OCI-LY3 (cell line): ENCODE data around the gene SAP130.

ENCODE experiments used
- CTCF ChIP-seq: fragments of 200-600, 300-600 bp; sonication (generic); IDR thresholded peaks from 2 replicates; pipeline ENCODE4 v1.5.1; 2014; ENCODE audit warnings: antibody characterized with exemption, low read length, low read depth
- EZH2phosphoT487 ChIP-seq: fragments of 200-600 bp; shearing (Covaris generic); IDR thresholded peaks from 2 replicates; pipeline ENCODE4 v1.6.1; 2018; ENCODE audit warnings: antibody characterized with exemption, mixed run types, low read depth

- no peak for TF ChIP-seq CTCF
- no peak for TF ChIP-seq EZH2phosphoT487
These were observed 10.6 kb upstream of the SAP130 start for GRCh38 chr2:128038411-128038810.
